Measurements from ENCODE around the gene ZHX3. TPM values are rescaled to one million over a fixed set of nuclear protein-coding genes. Genes with fewer than 3 reads are reported as not detected.
A peak's percentile ranks its signal among the peaks of the same experiment; 100 is the strongest.

ZHX3 gene
- total and polyA plus RNA-seq, 2 of the 13 experiments (the other 11 are each of a cell fraction or from before 2014, with no cell fraction given) = 8.4 to 11.7 TPM

GRCh38 chr20:41329435-41330342 is 12.2 kb upstream of the ZHX3 start (continued):
- TF ChIP-seq ZBED4 (CRISPR knock-in tag; IDR thresholded peaks at IDR 0.05; ENCODE audit: borderline replicate concordance) (no peak), DBP (CRISPR knock-in tag; IDR thresholded peaks at IDR 0.05; ENCODE audit: not compliant biosample characterization) (no peak), RFX1 (IDR thresholded peaks at IDR 0.05) (no peak), HDAC1 (CRISPR knock-in tag; IDR thresholded peaks at IDR 0.05) (no peak), MED13 (CRISPR knock-in tag; IDR thresholded peaks at IDR 0.05) (no peak), ZNF841 (CRISPR knock-in tag; IDR thresholded peaks at IDR 0.05; ENCODE audit: borderline replicate concordance) (no peak), ZFP90 (CRISPR knock-in tag; IDR thresholded peaks at IDR 0.05; ENCODE audit: borderline replicate concordance) (peak; percentile 62; the same call in 1 of the 2 replicates), KMT2A (CRISPR knock-in tag; IDR thresholded peaks at IDR 0.05) (no peak), U2AF1 (optimal IDR thresholded peaks at IDR 0.05; ENCODE audit: low read depth, low read length) (no peak), KAT8 (CRISPR knock-in tag; IDR thresholded peaks at IDR 0.05) (peak; percentile 68; the same call in 1 of the 2 replicates), ZNF557 (CRISPR knock-in tag; IDR thresholded peaks at IDR 0.05) (0 out of 2 replicates have a peak, but pooled peaks have one; percentile 74), ZBTB33 (CRISPR knock-in tag; IDR thresholded peaks at IDR 0.05) (peak; percentile 74; the same call in 1 of the 2 replicates), ZNF616 (CRISPR knock-in tag; IDR thresholded peaks at IDR 0.05; ENCODE audit: low read depth) (0 out of 2 replicates have a peak, but pooled peaks have one; percentile 49), ZNF597 (CRISPR knock-in tag; IDR thresholded peaks at IDR 0.05) (no peak), ZNF644 (CRISPR knock-in tag; IDR thresholded peaks at IDR 0.05; ENCODE audit: low read depth) (peak; percentile 66; the same call in 1 of the 2 replicates), NFIC (IDR thresholded peaks at IDR 0.05; ENCODE audit: low read length) (no peak), HOXA7 (CRISPR knock-in tag; IDR thresholded peaks at IDR 0.05) (no peak), SMARCC2 (IDR thresholded peaks at IDR 0.05) (0 out of 2 replicates have a peak, but pooled peaks have one; percentile 56), ZNF12 (CRISPR knock-in tag; IDR thresholded peaks at IDR 0.05) (no peak; the same call in 1 of the 2 replicates), NFE2L2 (IDR thresholded peaks at IDR 0.05; ENCODE audit: low read length) (no peak), IRF9 (CRISPR knock-in tag; IDR thresholded peaks at IDR 0.05; ENCODE audit: borderline replicate concordance) (peak; percentile 75; the same call in 1 of the 2 replicates)
